ENCODE data around the gene DNAH1.

DNAH1 gene

GRCh38 chr3:52367891-52368880 lies 52.1 kb downstream of the DNAH1 start:
- no peak overlapping the region for H3K4me3 ChIP-seq (ENCODE audit: severe bottlenecking)
- TF ChIP-seq CTCF (IDR thresholded peaks at IDR 0.05; ENCODE audit: poor library complexity, severe bottlenecking): no peak
- H3K9me3 ChIP-seq (ENCODE audit: severe bottlenecking): no peaks in the 10 kb centered on the region
- ATAC-seq (ENCODE audit: low read depth) (no peak), DNase-seq (ENCODE audit: low spot score) (no peak)
- no peaks in the 10 kb centered on the region for H3K27me3 ChIP-seq (ENCODE audit: insufficient read depth, poor library complexity, severe bottlenecking)
- no peaks in the 10 kb centered on the region for H3K36me3 ChIP-seq (ENCODE audit: low read depth)
- H3K27ac ChIP-seq (ENCODE audit: poor library complexity, severe bottlenecking): no peak overlapping the region
- H3K4me1 ChIP-seq (ENCODE audit: insufficient read depth, poor library complexity, severe bottlenecking): no peaks in the 10 kb centered on the region

DNA sequence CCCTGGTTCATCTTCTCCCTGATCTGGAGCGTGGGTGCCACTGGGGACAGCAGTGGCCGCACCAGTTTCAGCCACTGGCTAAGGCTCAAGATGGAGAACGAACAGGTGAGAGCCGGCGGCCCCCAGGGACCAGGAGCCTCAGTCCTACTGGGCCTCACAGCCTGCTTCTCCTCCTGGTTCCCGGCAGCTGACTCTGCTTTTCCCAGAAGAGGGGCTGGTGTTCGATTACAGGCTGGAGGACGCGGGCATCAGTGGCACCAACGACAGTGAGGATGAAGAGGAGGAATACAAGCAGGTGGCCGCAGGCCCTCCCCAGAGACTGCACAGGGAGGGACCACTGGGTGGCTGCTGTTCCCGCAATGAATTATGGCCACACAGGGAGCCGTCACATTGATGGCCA lies 54.4 kb downstream of the DNAH1 start:
- no peak for ATAC-seq (ENCODE audit: low read depth)
- no peak for TF ChIP-seq CTCF (IDR thresholded peaks at IDR 0.05; ENCODE audit: poor library complexity, severe bottlenecking)
- no peak for DNase-seq (ENCODE audit: low spot score)
- Histone ChIP-seq H3K4me3 (ENCODE audit: severe bottlenecking) (no peak overlapping the region), H3K9me3 (ENCODE audit: severe bottlenecking) (no peaks in the 10 kb centered on the region), H3K27ac (ENCODE audit: poor library complexity, severe bottlenecking) (no peak overlapping the region), H3K36me3 (ENCODE audit: low read depth) (no peaks in the 10 kb centered on the region), H3K4me1 (ENCODE audit: insufficient read depth, poor library complexity, severe bottlenecking) (no peaks in the 10 kb centered on the region), H3K27me3 (ENCODE audit: insufficient read depth, poor library complexity, severe bottlenecking) (peaks cover 13% of the 10 kb centered on the region)

DNA sequence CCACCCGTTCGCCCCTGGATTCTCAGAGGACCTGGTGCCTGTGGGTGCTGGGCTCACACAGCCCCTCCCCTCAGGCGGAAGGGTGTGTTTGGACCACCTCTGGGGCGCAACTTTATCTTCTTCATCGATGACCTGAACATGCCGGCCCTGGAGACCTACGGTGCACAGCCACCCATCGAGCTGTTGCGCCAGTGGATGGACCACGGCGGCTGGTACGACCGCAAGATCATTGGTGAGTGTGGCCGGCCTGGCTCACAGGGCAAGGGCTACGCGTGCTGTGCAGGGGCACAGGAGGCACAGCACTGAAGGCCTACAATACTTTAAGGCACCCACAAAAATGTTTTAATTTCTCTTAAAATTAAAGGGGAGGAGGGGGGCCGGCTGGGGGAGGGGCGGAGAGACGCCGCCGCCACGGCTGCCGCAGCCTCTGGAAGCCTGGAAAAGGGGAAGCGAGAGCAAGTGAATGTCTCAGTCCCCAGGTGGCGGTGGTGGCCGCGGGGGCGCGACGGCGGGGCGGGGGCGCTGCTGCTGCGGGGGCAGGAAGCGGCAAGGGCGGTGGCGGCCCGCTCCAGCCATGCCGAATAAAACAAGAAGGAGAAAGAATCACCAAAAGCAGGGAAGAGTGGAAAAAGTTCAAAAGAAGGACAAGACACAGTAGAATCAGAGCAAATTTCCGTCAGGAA lies 56.8 kb downstream of the DNAH1 start:
- DNase-seq (ENCODE audit: low spot score) (no peak), ATAC-seq (ENCODE audit: low read depth) (no peak)
- H3K9me3 ChIP-seq (ENCODE audit: severe bottlenecking): no peaks in the 10 kb centered on the region
- H3K4me1 ChIP-seq (ENCODE audit: insufficient read depth, poor library complexity, severe bottlenecking): no peaks in the 10 kb centered on the region
- no peak overlapping the region for H3K27ac ChIP-seq (ENCODE audit: poor library complexity, severe bottlenecking)
- no peak for TF ChIP-seq CTCF (IDR thresholded peaks at IDR 0.05; ENCODE audit: poor library complexity, severe bottlenecking)
- no peaks in the 10 kb centered on the region for H3K36me3 ChIP-seq (ENCODE audit: low read depth)
- H3K4me3 ChIP-seq (ENCODE audit: severe bottlenecking): no peak overlapping the region
- peaks cover 13% of the 10 kb centered on the region for H3K27me3 ChIP-seq (ENCODE audit: insufficient read depth, poor library complexity, severe bottlenecking)

GRCh38 chr3:52373676-52374075 lies 57.6 kb downstream of the DNAH1 start:
- Histone ChIP-seq H3K9me3 (ENCODE audit: severe bottlenecking) (no peaks in the 10 kb centered on the region), H3K27me3 (ENCODE audit: insufficient read depth, poor library complexity, severe bottlenecking) (peaks cover 13% of the 10 kb centered on the region), H3K27ac (ENCODE audit: poor library complexity, severe bottlenecking) (no peak overlapping the region), H3K4me1 (ENCODE audit: insufficient read depth, poor library complexity, severe bottlenecking) (no peaks in the 10 kb centered on the region), H3K36me3 (ENCODE audit: low read depth) (no peaks in the 10 kb centered on the region), H3K4me3 (ENCODE audit: severe bottlenecking) (no peak overlapping the region)
- no peak for DNase-seq (ENCODE audit: low spot score)
- no peak for TF ChIP-seq CTCF (IDR thresholded peaks at IDR 0.05; ENCODE audit: poor library complexity, severe bottlenecking)
- no peak for ATAC-seq (ENCODE audit: low read depth)

All from RWPE2 (cell line).